Endothelial cell of umbilical vein (primary cell): Measurements from ENCODE around the gene ANKMY2. TPM values are rescaled to one million over a fixed set of nuclear protein-coding genes. Genes with fewer than 3 reads are reported as not detected.

Experiments
- BruUV-seq: library from RNA; stranded (reverse); fragments of 400-500 nt; replicated peaks from 2 replicates; lab custom pipeline; 2021; lab: Mats Ljungman, UMichigan
- CTCF ChIA-PET: fragments of 300-600, 350-600 bp; sonication (Branson Sonifier 250); formaldehyde crosslinking; loops from one replicate; lab custom pipeline; 2021; ENCODE audit warnings: antibody characterized with exemption, inconsistent platforms; lab: Charles Lee
- POLR2A ChIA-PET: fragments of 300-600, 350-600 bp; sonication (Branson Sonifier 250); formaldehyde crosslinking; loops from one replicate; lab custom pipeline; 2021; ENCODE audit warnings: antibody characterized with exemption, inconsistent platforms; lab: Charles Lee
- DNase-seq: peaks from one replicate; pipeline ENCODE4 v3.0.0-alpha.2; 2011; ENCODE audit warnings: low read depth, low spot score
- FAIRE-seq: peaks from 2 replicates; lab custom pipeline; 2011; peaks lifted over from hg19 to GRCh38; lab: Jason Lieb, UNC
- H2AFZ ChIP-seq: 2 replicates; pipeline ENCODE4 v1.6.0; 2012; ENCODE audit warnings: low read depth, low read length, control low read depth, inconsistent platforms
- H3K27ac ChIP-seq: 2 replicates; pipeline ENCODE4 v1.5.1; 2011; ENCODE audit warnings: low read depth, mild to moderate bottlenecking, control low read depth, low read length, moderate library complexity; ENCODE audit not compliant: insufficient read depth
- H3K27me3 ChIP-seq, 2 experiments: 2 replicates each; pipeline versions ENCODE4 v1.6.0 to v1.6.1; 2011; ENCODE audit warnings: low read length in 2 of 2, mixed read lengths in 1 of 2; ENCODE audit not compliant: control insufficient read depth in 2 of 2, insufficient read depth in 2 of 2
- H3K36me3 ChIP-seq, 2 experiments: 2 replicates in 1 of 2; 3 replicates in 1 of 2; pipeline ENCODE4 v1.5.1; 2011; ENCODE audit warnings: low read length in 2 of 2, mild to moderate bottlenecking in 1 of 2, moderate library complexity in 1 of 2; ENCODE audit not compliant: control insufficient read depth in 2 of 2, insufficient read depth in 2 of 2; ENCODE audit errors: extremely low read depth in 1 of 2
- H3K4me1 ChIP-seq: 3 replicates; pipeline ENCODE4 v1.5.1; 2011; ENCODE audit warnings: mild to moderate bottlenecking, low read length; ENCODE audit not compliant: control insufficient read depth, insufficient read depth; ENCODE audit errors: extremely low read depth
- H3K4me2 ChIP-seq: 2 replicates; pipeline ENCODE4 v1.6.1; 2011; ENCODE audit warnings: low read length, control low read depth, mixed read lengths; ENCODE audit not compliant: insufficient read depth
- H3K4me3 ChIP-seq, 3 experiments: fragments of 200-600 bp in 1 of 3; sonication (generic), shearing (Covaris generic) in 1 of 3; replicated peaks in 1 of 3; 2 replicates each; pipeline ENCODE4 v1.5.1; 2011 to 2016; ENCODE audit warnings: control low read depth in 3 of 3, low read length in 3 of 3, mild to moderate bottlenecking in 2 of 3, inconsistent platforms in 1 of 3, low read depth in 1 of 3, moderate library complexity in 1 of 3; ENCODE audit not compliant: insufficient read depth in 1 of 3
- H3K79me2 ChIP-seq: 2 replicates; pipeline ENCODE4 v1.6.0; 2012; ENCODE audit warnings: low read length, inconsistent platforms; ENCODE audit not compliant: control insufficient read depth, insufficient read depth
- H3K9ac ChIP-seq: replicated peaks from 2 replicates; pipeline ENCODE3; 2011; ENCODE audit warnings: low read length, control low read depth; ENCODE audit not compliant: insufficient read depth; ENCODE audit errors: extremely low read depth
- H3K9me1 ChIP-seq: replicated peaks from 3 replicates; pipeline ENCODE4 v1.6.0; 2011; ENCODE audit warnings: mild to moderate bottlenecking, low read length; ENCODE audit not compliant: control insufficient read depth, insufficient read depth; ENCODE audit errors: extremely low read depth
- H3K9me3 ChIP-seq: replicated peaks from 2 replicates; pipeline ENCODE4 v1.5.1; 2012; ENCODE audit warnings: low read length, inconsistent platforms; ENCODE audit not compliant: control insufficient read depth, insufficient read depth
- H4K20me1 ChIP-seq: replicated peaks from 2 replicates; pipeline ENCODE3; 2011; ENCODE audit warnings: mild to moderate bottlenecking, low read length; ENCODE audit not compliant: control insufficient read depth, insufficient read depth; ENCODE audit errors: extremely low read depth
- EZH2 ChIP-seq: IDR thresholded peaks from 2 replicates; pipeline ENCODE4 v1.6.1; 2012; ENCODE audit warnings: borderline replicate concordance, low read depth, mild to moderate bottlenecking, moderate library complexity, low read length, inconsistent platforms; ENCODE audit not compliant: severe bottlenecking
- FOS ChIP-seq: IDR thresholded peaks from 2 replicates; pipeline ENCODE4 v1.6.1; 2011; ENCODE audit warnings: mild to moderate bottlenecking, low read length, moderate library complexity, borderline replicate concordance; ENCODE audit not compliant: insufficient read depth
- GATA2 ChIP-seq: IDR thresholded peaks from 2 replicates; pipeline ENCODE4 v1.7.0; 2011; ENCODE audit warnings: low read depth, mild to moderate bottlenecking, moderate library complexity, mixed read lengths, low read length; ENCODE audit not compliant: insufficient read length, insufficient read depth
- JUN ChIP-seq: IDR thresholded peaks from 2 replicates; pipeline ENCODE4 v1.6.1; 2011; ENCODE audit warnings: borderline replicate concordance, low read depth; ENCODE audit not compliant: insufficient read length, insufficient read depth
- MYC ChIP-seq: IDR thresholded peaks from one replicate; pipeline ENCODE4 v1.6.1; 2011; ENCODE audit warnings: mild to moderate bottlenecking, low read depth, low read length
- POLR2A ChIP-seq: IDR thresholded peaks from 2 replicates; pipeline ENCODE4 v1.6.1; 2012; ENCODE audit warnings: low read depth, mild to moderate bottlenecking, control low read depth, low read length
- POLR2AphosphoS5 ChIP-seq: IDR thresholded peaks from 2 replicates; pipeline ENCODE4 v1.6.1; 2012; ENCODE audit warnings: low read depth, mild to moderate bottlenecking, control low read depth, low read length, moderate library complexity; ENCODE audit not compliant: insufficient read depth
- dilution Hi-C: fragments of 300-500 bp; cut with MboI; formaldehyde crosslinking; loops from one replicate; pipeline ENCODE4 v1.15.0; 2019; ENCODE audit warnings: low sequenced_read_pairs; ENCODE audit not compliant: extremely low pct_ligation_motif_present
- intact Hi-C: fragments of 100-400 bp; cut with micrococcal nuclease; formaldehyde crosslinking; loops from one replicate; pipeline ENCODE4 v1.10.0; 2022
- polyA plus RNA-seq, 4 experiments: library from polyadenylated mRNA; depleted of rRNA in 3 of 4; stranded (reverse) in 3 of 4; unstranded in 1 of 4; fragments of >200 nt; gene quantifications; 2 replicates each; pipeline versions ENCODE4 v1.2.1 to v1.2.3, GENCODE V29; 2011 to 2012; ENCODE audit warnings: missing spikeins in 1 of 4
- total RNA-seq: library from RNA; stranded (reverse); gene quantifications from 2 replicates; pipeline ENCODE4 v1.2.3, GENCODE V29; 2021
- TF ChIP-seq, protein P1 (sequence below), 2 donors: IDR thresholded peaks; 1 replicate in 1 of 2; 2 replicates in 1 of 2; pipeline ENCODE4 v1.5.1; 2011; ENCODE audit warnings: low read length in 2 of 2, mild to moderate bottlenecking in 2 of 2, moderate library complexity in 2 of 2, control low read depth in 1 of 2, inconsistent platforms in 1 of 2, low read depth in 1 of 2; ENCODE audit not compliant: insufficient read depth in 1 of 2; ENCODE audit errors: extremely low read depth in 1 of 2
- TF ChIP-seq, protein P2 (sequence below): IDR thresholded peaks from 2 replicates; pipeline ENCODE4 v1.6.1; 2011; ENCODE audit not compliant: insufficient read depth, insufficient read length

ANKMY2 gene
- total and polyA plus RNA-seq, 2 donors (not counting 3 experiments of a cell fraction or from before 2014, with no cell fraction given) = 7.7 to 11.6 TPM

- Histone ChIP-seq H3K9me3 (no peaks in the 10 kb centered on the region), H3K36me3 (no peaks in the 10 kb centered on the region), H3K4me1 (no peaks in the 10 kb centered on the region), H4K20me1 (no peaks in the 10 kb centered on the region), H3K27ac (no peak overlapping the region), H3K4me2 (no peak overlapping the region), H3K27me3 (no peaks in the 10 kb centered on the region), H2AFZ (no peak overlapping the region), H3K4me3 (no peak overlapping the region), H3K9ac (no peak overlapping the region), H3K79me2 (no peaks in the 10 kb centered on the region), H3K9me1 (no peaks in the 10 kb centered on the region)
- no peak for DNase-seq
- ChIA-PET POLR2A (no interaction called here), CTCF (interaction anchor here (1.2 to 8.6 kb wide), 5 partner anchors 9 to 452 kb away, joined by 3 to 85 read pairs (median 5); no protein-coding TSS in a partner anchor)
- dilution Hi-C loops = no loop called here
- intact Hi-C loops = no loop called here
- no peak for FAIRE-seq
- TF ChIP-seq POLR2A = no peak
- TF ChIP-seq, protein P1, sequence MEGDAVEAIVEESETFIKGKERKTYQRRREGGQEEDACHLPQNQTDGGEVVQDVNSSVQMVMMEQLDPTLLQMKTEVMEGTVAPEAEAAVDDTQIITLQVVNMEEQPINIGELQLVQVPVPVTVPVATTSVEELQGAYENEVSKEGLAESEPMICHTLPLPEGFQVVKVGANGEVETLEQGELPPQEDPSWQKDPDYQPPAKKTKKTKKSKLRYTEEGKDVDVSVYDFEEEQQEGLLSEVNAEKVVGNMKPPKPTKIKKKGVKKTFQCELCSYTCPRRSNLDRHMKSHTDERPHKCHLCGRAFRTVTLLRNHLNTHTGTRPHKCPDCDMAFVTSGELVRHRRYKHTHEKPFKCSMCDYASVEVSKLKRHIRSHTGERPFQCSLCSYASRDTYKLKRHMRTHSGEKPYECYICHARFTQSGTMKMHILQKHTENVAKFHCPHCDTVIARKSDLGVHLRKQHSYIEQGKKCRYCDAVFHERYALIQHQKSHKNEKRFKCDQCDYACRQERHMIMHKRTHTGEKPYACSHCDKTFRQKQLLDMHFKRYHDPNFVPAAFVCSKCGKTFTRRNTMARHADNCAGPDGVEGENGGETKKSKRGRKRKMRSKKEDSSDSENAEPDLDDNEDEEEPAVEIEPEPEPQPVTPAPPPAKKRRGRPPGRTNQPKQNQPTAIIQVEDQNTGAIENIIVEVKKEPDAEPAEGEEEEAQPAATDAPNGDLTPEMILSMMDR (IDR thresholded peaks at IDR 0.05; ENCODE audit: extremely low read depth in 1 of 2, insufficient read depth in 1 of 2, low read depth in 1 of 2, low read length in 2 of 2) = no peak
- TF ChIP-seq EZH2 = no peak
- no peak for TF ChIP-seq MYC
- no peak for TF ChIP-seq POLR2AphosphoS5
- TF ChIP-seq, protein P2, sequence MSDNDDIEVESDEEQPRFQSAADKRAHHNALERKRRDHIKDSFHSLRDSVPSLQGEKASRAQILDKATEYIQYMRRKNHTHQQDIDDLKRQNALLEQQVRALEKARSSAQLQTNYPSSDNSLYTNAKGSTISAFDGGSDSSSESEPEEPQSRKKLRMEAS = no peak
- TF ChIP-seq JUN = no peak
- no peak for TF ChIP-seq FOS
- no peak for TF ChIP-seq GATA2
- no TSS peak for BruUV-seq
Observed at GRCh38 chr7:16550671-16551070, 94.9 kb downstream of the ANKMY2 start.

Other genes with a start within 250 kb of the ANKMY2 start
- 2.9 and 3.5 TPM in 2 replicates for gene CRPPA, start 224.2 kb downstream of the ANKMY2 start, total RNA-seq
- 0.58 and 0.64 TPM in 2 replicates for gene CRPPA, start 224.2 kb downstream of the ANKMY2 start, polyA plus RNA-seq
- gene SOSTDC1, start 180.0 kb downstream of the ANKMY2 start, total RNA-seq = not detected in 2 replicates
- not detected in 2 replicates for gene SOSTDC1, start 180.0 kb downstream of the ANKMY2 start, polyA plus RNA-seq
- not detected in 2 replicates for gene LRRC72, start 118.9 kb downstream of the ANKMY2 start, total RNA-seq
- gene LRRC72, start 118.9 kb downstream of the ANKMY2 start, polyA plus RNA-seq = not detected in 2 replicates
- gene BZW2, start 427 bp upstream of the ANKMY2 start, total RNA-seq = 95.3 and 106 TPM in 2 replicates
- gene BZW2, start 427 bp upstream of the ANKMY2 start, polyA plus RNA-seq = 25.7 and 39.7 TPM in 2 replicates
- gene TSPAN13, start 108.0 kb upstream of the ANKMY2 start, total RNA-seq = 33.0 and 42.2 TPM in 2 replicates
- 8.3 and 13.3 TPM in 2 replicates for gene TSPAN13, start 108.0 kb upstream of the ANKMY2 start, polyA plus RNA-seq
- gene AGR2, start 159.2 kb upstream of the ANKMY2 start, total RNA-seq = not detected in 2 replicates
- not detected in 2 replicates for gene AGR2, start 159.2 kb upstream of the ANKMY2 start, polyA plus RNA-seq
- not detected in 2 replicates for gene AGR3, start 236.2 kb upstream of the ANKMY2 start, total RNA-seq
- gene AGR3, start 236.2 kb upstream of the ANKMY2 start, polyA plus RNA-seq = not detected in 2 replicates